GM12878 (cell line): ENCODE results near the gene TBL1XR1.

Experiments used
- BRCA1 ChIP-seq: IDR thresholded peaks from 2 replicates; pipeline ENCODE4 v1.6.1; 2011; ENCODE audit warnings: low read depth, low read length, improper control_type of control experiment
- EZH2 ChIP-seq: IDR thresholded peaks from 2 replicates; pipeline ENCODE4 v1.6.1; 2012; ENCODE audit warnings: low read depth, mild to moderate bottlenecking, control low read depth, inconsistent platforms, low read length, borderline replicate concordance; ENCODE audit not compliant: control insufficient read depth
- GATAD2B ChIP-seq: fragments of 450-650 bp; conservative IDR thresholded peaks from 2 replicates; pipeline ENCODE4 v1.6.1; 2017; ENCODE audit warnings: low read depth, mild to moderate bottlenecking, moderate library complexity
- NFYB ChIP-seq: IDR thresholded peaks from 2 replicates; pipeline ENCODE4 v1.6.1; 2011; ENCODE audit warnings: low read depth, mild to moderate bottlenecking, low read length, improper control_type of control experiment, moderate library complexity; ENCODE audit not compliant: insufficient read depth
- POLR2A ChIP-seq: IDR thresholded peaks from 2 replicates; pipeline ENCODE4 v1.6.1; 2011; ENCODE audit warnings: low read depth, mild to moderate bottlenecking, low read length
- SIN3A ChIP-seq: IDR thresholded peaks from 2 replicates; pipeline ENCODE4 v1.6.1; 2012; ENCODE audit warnings: low read depth, low read length, improper control_type of control experiment
- TCF12 ChIP-seq: IDR thresholded peaks from 2 replicates; pipeline ENCODE4 v1.6.1; 2011; ENCODE audit warnings: low read depth, mild to moderate bottlenecking, low read length
- TF ChIP-seq, protein P1 (sequence below), 3 experiments: IDR thresholded peaks in 2 of 3; conservative IDR thresholded peaks in 1 of 3; 2 replicates each; pipeline ENCODE4 v1.5.1; 2011; ENCODE audit warnings: low read depth in 3 of 3, low read length in 3 of 3, mild to moderate bottlenecking in 3 of 3, control low read depth in 2 of 3, moderate library complexity in 2 of 3, inconsistent platforms in 1 of 3, mixed read lengths in 1 of 3; ENCODE audit not compliant: control insufficient read depth in 2 of 3, insufficient read depth in 1 of 3; ENCODE audit errors: extremely low read depth in 1 of 3
- TF ChIP-seq, protein P2 (sequence below): fragments of 450-650 bp; IDR thresholded peaks from 2 replicates; pipeline ENCODE4 v1.6.1; 2017; ENCODE audit warnings: mild to moderate bottlenecking

DNA sequence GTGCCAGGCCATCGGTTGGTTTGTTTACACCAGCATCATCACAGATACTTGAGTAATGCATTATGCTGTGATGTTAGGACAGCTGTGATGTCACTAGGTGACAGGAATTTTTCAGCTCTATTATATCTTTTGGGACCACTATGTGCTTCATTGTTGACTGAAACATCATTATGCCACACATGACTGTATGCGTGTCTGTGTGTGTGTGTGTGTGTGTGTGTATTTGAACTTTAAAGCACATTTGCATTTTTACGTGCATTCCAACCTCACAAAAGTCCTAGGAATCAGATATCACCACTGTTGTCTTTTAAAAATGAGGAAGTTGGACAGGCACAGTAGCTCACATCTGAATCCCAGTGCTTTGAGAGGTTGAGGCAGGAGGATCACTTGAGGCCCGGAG is 223.0 kb downstream of the TBL1XR1 start:
- TF ChIP-seq GATAD2B: no peak
- TF ChIP-seq NFYB: no peak
- no peak for TF ChIP-seq BRCA1
- TF ChIP-seq, protein P1, sequence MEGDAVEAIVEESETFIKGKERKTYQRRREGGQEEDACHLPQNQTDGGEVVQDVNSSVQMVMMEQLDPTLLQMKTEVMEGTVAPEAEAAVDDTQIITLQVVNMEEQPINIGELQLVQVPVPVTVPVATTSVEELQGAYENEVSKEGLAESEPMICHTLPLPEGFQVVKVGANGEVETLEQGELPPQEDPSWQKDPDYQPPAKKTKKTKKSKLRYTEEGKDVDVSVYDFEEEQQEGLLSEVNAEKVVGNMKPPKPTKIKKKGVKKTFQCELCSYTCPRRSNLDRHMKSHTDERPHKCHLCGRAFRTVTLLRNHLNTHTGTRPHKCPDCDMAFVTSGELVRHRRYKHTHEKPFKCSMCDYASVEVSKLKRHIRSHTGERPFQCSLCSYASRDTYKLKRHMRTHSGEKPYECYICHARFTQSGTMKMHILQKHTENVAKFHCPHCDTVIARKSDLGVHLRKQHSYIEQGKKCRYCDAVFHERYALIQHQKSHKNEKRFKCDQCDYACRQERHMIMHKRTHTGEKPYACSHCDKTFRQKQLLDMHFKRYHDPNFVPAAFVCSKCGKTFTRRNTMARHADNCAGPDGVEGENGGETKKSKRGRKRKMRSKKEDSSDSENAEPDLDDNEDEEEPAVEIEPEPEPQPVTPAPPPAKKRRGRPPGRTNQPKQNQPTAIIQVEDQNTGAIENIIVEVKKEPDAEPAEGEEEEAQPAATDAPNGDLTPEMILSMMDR (IDR thresholded peaks at IDR 0.05 in 2 of 3, conservative IDR thresholded peaks at IDR 0.05 in 1 of 3; ENCODE audit: control insufficient read depth in 2 of 3, extremely low read depth in 1 of 3, insufficient read depth in 1 of 3, low read depth in 3 of 3, low read length in 3 of 3): no peak
- TF ChIP-seq SIN3A: no peak
- TF ChIP-seq TCF12: no peak
- no peak for TF ChIP-seq EZH2
- no peak for TF ChIP-seq POLR2A
- TF ChIP-seq, protein P2, sequence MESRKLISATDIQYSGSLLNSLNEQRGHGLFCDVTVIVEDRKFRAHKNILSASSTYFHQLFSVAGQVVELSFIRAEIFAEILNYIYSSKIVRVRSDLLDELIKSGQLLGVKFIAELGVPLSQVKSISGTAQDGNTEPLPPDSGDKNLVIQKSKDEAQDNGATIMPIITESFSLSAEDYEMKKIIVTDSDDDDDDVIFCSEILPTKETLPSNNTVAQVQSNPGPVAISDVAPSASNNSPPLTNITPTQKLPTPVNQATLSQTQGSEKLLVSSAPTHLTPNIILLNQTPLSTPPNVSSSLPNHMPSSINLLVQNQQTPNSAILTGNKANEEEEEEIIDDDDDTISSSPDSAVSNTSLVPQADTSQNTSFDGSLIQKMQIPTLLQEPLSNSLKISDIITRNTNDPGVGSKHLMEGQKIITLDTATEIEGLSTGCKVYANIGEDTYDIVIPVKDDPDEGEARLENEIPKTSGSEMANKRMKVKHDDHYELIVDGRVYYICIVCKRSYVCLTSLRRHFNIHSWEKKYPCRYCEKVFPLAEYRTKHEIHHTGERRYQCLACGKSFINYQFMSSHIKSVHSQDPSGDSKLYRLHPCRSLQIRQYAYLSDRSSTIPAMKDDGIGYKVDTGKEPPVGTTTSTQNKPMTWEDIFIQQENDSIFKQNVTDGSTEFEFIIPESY: no peak
